ENCODE data around the gene C19orf81. TPM values are rescaled to one million over a fixed set of nuclear protein-coding genes. Genes with fewer than 3 reads are reported as not detected.

C19orf81 gene
- total and polyA plus RNA-seq, 9 of the 15 experiments (the other 6 are each of a cell fraction or from before 2014, with no cell fraction given), result 2.5 to 42.9 (median 33.0) TPM; not detected in 4

DNA sequence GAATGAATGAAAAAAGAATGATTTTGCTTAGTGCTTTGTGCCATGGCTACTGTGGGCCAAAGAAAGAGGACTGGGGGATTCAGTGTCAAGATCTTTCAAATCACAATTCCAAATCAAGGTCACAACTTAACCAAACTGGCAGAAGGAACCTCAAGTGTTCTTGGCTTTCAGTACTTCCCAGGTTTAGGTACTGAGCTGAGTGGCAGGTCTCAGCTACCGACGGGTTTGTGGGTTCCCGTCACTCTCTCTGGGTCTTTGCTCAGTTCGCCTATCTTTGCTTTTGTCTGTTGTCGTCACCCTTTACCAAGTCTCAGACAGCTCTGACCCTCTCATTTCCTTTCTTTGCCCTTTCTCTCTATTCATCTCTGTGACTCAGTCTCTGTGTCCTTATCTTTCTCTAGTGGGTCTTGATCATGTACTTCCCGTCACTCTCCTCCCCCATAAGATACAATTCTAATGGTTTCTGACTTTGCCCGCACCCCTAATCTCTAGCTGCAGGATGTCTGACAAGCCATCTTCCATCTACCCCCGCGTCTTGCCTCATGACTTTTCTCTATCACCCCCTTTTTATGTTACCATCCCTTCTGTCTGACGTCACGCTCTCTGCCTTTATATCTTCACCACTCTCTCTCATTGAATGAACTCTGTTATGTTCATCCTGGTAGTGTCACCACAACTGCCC is 47.7 kb upstream of the C19orf81 start:
- POLR2A ChIA-PET, result interaction anchor here (0.6 to 0.9 kb wide), 5 partner anchors 12 to 578 kb away, joined by 3 to 4 read pairs (median 4); no protein-coding TSS in a partner anchor
- intact Hi-C loops (cut with micrococcal nuclease), result loop anchor here (5.0 kb wide), 1 partner anchor 64 kb away; no protein-coding TSS in a partner anchor
- Histone ChIP-seq H3K36me3 (ENCODE audit: control insufficient read depth, insufficient read depth, low read length) (no peaks in the 10 kb centered on the region), H3K4me2 (ENCODE audit: insufficient read depth, low read length) (peak overlapping the region; percentile 63), H3K9ac (ENCODE audit: insufficient read depth in 1 of 2, low read depth in 2 of 2, low read length in 2 of 2) (peak overlapping the region; percentile 57 to 73; a peak in 3 of 4 replicates), H3K79me2 (ENCODE audit: control insufficient read depth, insufficient read depth, low read length) (no peaks in the 10 kb centered on the region), H3K27ac (ENCODE audit: extremely low read depth, low read depth, low read length) (peak overlapping the region; percentile 77), H3K27me3 (ENCODE audit: control insufficient read depth in 2 of 2, insufficient read depth in 2 of 2, low read length in 2 of 2) (no peaks in the 10 kb centered on the region), H4K20me1 (replicated peaks; ENCODE audit: control insufficient read depth, insufficient read depth, low read length) (no peaks in the 10 kb centered on the region), H3K9me3 (replicated peaks; ENCODE audit: control insufficient read depth, insufficient read depth, low read depth, low read length) (0 out of 2 replicates have a peak, but pooled peaks cover 2% of the 10 kb centered on the region), H2AFZ (ENCODE audit: low read depth, low read length) (peak overlapping the region; percentile 43), H3K9me1 (ENCODE audit: control insufficient read depth, insufficient read depth, low read length) (no peaks in the 10 kb centered on the region), H3K4me1 (replicated peaks in 1 of 2; ENCODE audit: control insufficient read depth in 2 of 2, insufficient read depth in 2 of 2, low read length in 2 of 2) (peaks cover 28 to 39% of the 10 kb centered on the region in 2 experiments), H3K4me3 (no peak overlapping the region)
- FAIRE-seq (peak; percentile 94), ATAC-seq (peak; percentile 67), DNase-seq (ENCODE audit: extremely low read depth in 1 of 4, low spot score in 3 of 4) (peak; percentile 75 to 94 (median 82))
- CTCF ChIA-PET (ENCODE audit: low intra/inter-chr PET ratio), result no interaction called here
- BruUV-seq (replicated peaks), result no TSS peak
- 0% methylated on average over 11 of the region's 11 CpGs for WGBS (ENCODE audit: insufficient coverage, low coverage, missing lambda C conversion rate)
- in situ Hi-C loops (cut with MboI), result no loop called here
- TF ChIP-seq RNF219 (CRISPR knock-in tag; IDR thresholded peaks at IDR 0.05) (no peak), GATAD2A (IDR thresholded peaks at IDR 0.05) (peak; percentile 91), CTCFL (IDR thresholded peaks at IDR 0.05; ENCODE audit: borderline replicate concordance, insufficient read depth, low read depth, low read length, poor library complexity, severe bottlenecking) (no peak), NR4A1 (CRISPR knock-in tag; IDR thresholded peaks at IDR 0.05) (no peak), NR4A1 (tag; IDR thresholded peaks at IDR 0.05) (peak; percentile 61), DACH1 (IDR thresholded peaks at IDR 0.05; ENCODE audit: partially characterized antibody) (peak; percentile 49), HEY1 (CRISPR knock-in tag; IDR thresholded peaks at IDR 0.05; ENCODE audit: borderline replicate concordance) (0 out of 2 replicates have a peak, but pooled peaks have one; percentile 65), BCOR (IDR thresholded peaks at IDR 0.05) (peak; percentile 93), SRF (CRISPR knock-in tag; IDR thresholded peaks at IDR 0.05) (no peak), ZNF280A (IDR thresholded peaks at IDR 0.05; ENCODE audit: low read depth, partially characterized antibody) (no peak), CCNT2 (IDR thresholded peaks at IDR 0.05; ENCODE audit: borderline replicate concordance, extremely low read depth, insufficient read length, low read depth, low read length) (peak; percentile 61), MAFF (IDR thresholded peaks at IDR 0.05; ENCODE audit: low read length) (no peak; the same call in 1 of the 2 replicates), ZNF239 (CRISPR knock-in tag; IDR thresholded peaks at IDR 0.05) (no peak)
- TF ChIP-seq, protein P1, sequence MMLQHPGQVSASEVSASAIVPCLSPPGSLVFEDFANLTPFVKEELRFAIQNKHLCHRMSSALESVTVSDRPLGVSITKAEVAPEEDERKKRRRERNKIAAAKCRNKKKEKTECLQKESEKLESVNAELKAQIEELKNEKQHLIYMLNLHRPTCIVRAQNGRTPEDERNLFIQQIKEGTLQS (IDR thresholded peaks at IDR 0.05), result peak; percentile 96
- TF ChIP-seq, protein P1 (CRISPR knock-in tag; conservative IDR thresholded peaks at IDR 0.05), result no peak; the same call in 1 of the 2 replicates

Measured in K562 (cell line).